Mesodermal cell (in vitro differentiated cells): Measurements from ENCODE around the gene PRRX1.

Experiments used
- H3K27ac ChIP-seq: 2 replicates; pipeline ENCODE4 v1.7.0; 2013; ENCODE audit warnings: mild to moderate bottlenecking, low read depth, low read length, moderate library complexity; ENCODE audit not compliant: severe bottlenecking
- H3K36me3 ChIP-seq: 2 replicates; pipeline ENCODE4 v1.7.1; 2013; ENCODE audit warnings: mild to moderate bottlenecking, low read length, moderate library complexity; ENCODE audit not compliant: control insufficient read depth, insufficient read depth
- H3K4me1 ChIP-seq: one replicate; pipeline ENCODE4 v1.7.1; 2013; ENCODE audit warnings: mild to moderate bottlenecking, low read length; ENCODE audit not compliant: insufficient read depth, control insufficient read depth, poor library complexity, severe bottlenecking
- H3K4me3 ChIP-seq: 2 replicates; pipeline ENCODE4 v1.7.0; 2013; ENCODE audit warnings: low read length, control low read depth, mild to moderate bottlenecking; ENCODE audit not compliant: insufficient read depth, poor library complexity, severe bottlenecking; ENCODE audit errors: extremely low read depth
- H3K9me3 ChIP-seq: 2 replicates; pipeline ENCODE4 v1.7.1; 2013; ENCODE audit warnings: mild to moderate bottlenecking, low read length, moderate library complexity; ENCODE audit not compliant: control insufficient read depth
- WGBS, 2 experiments: methylation state at CpG; one replicate each; pipeline ENCODE4 v1.1.5; 2013; ENCODE audit warnings: missing lambda C conversion rate in 2 of 2; ENCODE audit not compliant: insufficient coverage in 2 of 2; 5-methylcytosine and 5-hydroxymethylcytosine counted together

The PRRX1 gene

GRCh38 chr1:170705981-170706380 is 42.0 kb downstream of the PRRX1 start:
- Histone ChIP-seq H3K4me1 (peaks cover 26% of the 10 kb centered on the region), H3K36me3 (no peaks in the 10 kb centered on the region), H3K4me3 (no peak overlapping the region), H3K27ac (no peak overlapping the region), H3K9me3 (no peaks in the 10 kb centered on the region)

- Histone ChIP-seq H3K4me3 (no peak overlapping the region), H3K36me3 (no peaks in the 10 kb centered on the region), H3K27ac (peak overlapping the region; percentile 91), H3K9me3 (peaks cover 6% of the 10 kb centered on the region), H3K4me1 (peaks cover 26% of the 10 kb centered on the region)
Measured at GRCh38 chr1:170707117-170707516, 43.2 kb downstream of the PRRX1 start.

DNA sequence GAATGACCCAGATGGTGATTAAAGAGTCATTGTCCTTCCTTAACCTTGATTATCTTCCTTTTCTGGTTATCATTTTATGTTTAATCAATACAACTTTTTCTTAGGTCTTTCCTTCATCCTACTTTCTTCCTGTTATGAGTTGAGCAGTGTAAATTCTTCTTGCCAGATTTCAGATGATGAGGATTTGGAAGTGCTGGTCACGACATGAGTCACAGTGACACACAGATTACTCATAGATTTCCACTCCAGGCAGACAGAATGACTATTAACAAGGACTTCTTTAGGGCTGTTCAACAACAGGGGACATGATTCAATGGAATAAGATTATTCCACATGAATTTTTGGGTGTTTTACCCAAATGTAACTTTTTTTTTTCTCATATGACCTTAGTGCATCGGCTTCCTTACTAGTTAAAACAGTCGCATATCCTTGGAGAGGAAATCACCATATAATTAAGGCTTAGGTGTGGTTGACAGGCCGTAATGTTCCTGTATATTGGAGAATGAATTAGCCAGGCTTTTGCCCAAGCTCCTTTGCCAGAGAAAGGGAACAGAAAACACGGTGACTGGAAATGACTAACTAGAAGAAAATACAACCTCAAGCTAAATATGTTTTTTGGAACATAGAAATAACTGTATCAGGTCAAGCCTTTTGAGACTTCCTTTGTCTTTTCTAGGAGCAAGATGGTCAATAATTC is 44.2 kb downstream of the PRRX1 start:
- peaks cover 10% of the 10 kb centered on the region for H3K9me3 ChIP-seq
- WGBS, 2 experiments: 93% methylated on average over 2 of the region's 5 CpGs; no CpG with 5 or more reads in 1 of the 2 experiments
- H3K36me3 ChIP-seq: no peaks in the 10 kb centered on the region
- peaks cover 26% of the 10 kb centered on the region for H3K4me1 ChIP-seq
- H3K4me3 ChIP-seq: no peak overlapping the region
- H3K27ac ChIP-seq: peak overlapping the region; percentile 91

DNA sequence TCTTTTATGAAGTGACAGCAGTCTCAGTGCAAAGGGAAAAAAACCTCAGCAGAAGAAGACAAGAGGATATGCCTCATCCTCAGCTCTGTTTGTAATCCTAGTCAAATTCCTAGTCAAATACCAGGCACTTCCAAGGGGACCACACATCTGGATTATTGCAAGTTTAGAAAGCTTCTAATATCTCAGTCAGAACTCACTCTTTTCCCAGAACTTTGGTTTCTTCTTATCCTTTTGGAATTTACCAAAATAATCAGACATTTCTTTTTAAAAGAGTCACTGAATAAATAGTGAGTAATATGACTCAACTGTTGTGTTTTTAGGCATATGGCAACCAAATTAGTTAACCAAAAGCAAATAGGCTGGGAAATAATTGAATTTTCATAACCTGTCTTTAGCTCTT is 47.8 kb downstream of the PRRX1 start:
- Histone ChIP-seq H3K36me3 (no peaks in the 10 kb centered on the region), H3K27ac (peak overlapping the region; percentile 48), H3K4me3 (no peak overlapping the region), H3K4me1 (peaks cover 26% of the 10 kb centered on the region), H3K9me3 (peaks cover 10% of the 10 kb centered on the region)

GRCh38 chr1:170714163-170714562 is 50.2 kb downstream of the PRRX1 start:
- Histone ChIP-seq H3K36me3 (no peaks in the 10 kb centered on the region), H3K27ac (no peak overlapping the region), H3K4me3 (no peak overlapping the region), H3K9me3 (peaks cover 10% of the 10 kb centered on the region), H3K4me1 (peaks cover 9% of the 10 kb centered on the region)
- 93 to 94% methylated on average over 3 to 4 of the region's 5 CpGs for WGBS, 2 experiments

DNA sequence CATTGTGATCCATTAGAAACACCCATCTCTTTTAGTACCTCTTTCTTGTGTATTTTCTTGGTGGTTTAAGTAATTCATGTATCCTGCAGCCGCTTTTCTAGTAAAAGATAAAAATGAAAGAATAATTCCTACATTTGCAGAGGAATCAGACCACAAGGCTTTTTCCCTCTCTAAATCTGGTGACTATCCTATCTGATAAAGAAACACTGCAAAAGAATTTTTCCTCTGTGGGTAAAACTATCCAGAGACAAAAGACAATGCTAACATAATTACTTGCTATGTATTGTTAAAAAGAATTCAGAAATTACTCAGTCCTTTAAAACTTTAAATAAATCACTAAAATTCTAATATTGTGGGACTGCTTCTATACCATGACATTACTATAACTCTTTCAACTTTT is 51.0 kb downstream of the PRRX1 start:
- no peak overlapping the region for H3K4me3 ChIP-seq
- WGBS, 2 experiments: no CpG with 5 or more reads among the region's 1 CpG
- peaks cover 10% of the 10 kb centered on the region for H3K9me3 ChIP-seq
- no peak overlapping the region for H3K27ac ChIP-seq
- H3K36me3 ChIP-seq: no peaks in the 10 kb centered on the region
- H3K4me1 ChIP-seq: peaks cover 8% of the 10 kb centered on the region

DNA sequence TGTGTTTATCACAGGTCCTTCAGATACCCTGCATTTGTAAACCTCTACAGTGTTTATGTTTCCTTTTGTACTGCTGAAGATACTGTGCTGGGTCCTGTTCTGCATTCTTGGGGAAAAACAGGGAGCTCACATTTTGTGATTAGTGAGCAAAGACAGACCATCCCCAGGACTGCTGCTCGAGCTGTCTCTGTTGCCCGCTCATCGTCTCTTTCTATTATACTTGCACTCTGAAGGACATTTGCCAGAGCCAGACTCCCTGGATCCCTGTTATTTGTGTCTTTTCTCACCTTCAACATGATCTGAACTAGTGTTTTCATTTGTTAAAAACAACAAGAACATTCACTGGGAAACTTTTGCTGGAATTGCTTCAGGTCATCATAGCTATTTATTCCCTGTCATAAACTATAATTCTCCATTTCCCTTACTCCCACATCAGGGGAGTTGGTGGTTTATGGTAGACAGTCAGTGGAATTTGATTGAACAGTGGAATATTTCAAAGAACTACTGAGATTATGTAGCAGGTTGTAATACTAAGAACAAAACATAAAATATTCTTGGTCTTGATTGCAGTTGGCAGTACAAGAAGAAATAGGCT is 53.0 kb downstream of the PRRX1 start:
- WGBS, 2 experiments: 75 to 92% methylated on average over 3 of the region's 3 CpGs
- H3K4me1 ChIP-seq: peaks cover 4% of the 10 kb centered on the region
- H3K9me3 ChIP-seq: peaks cover 6% of the 10 kb centered on the region
- H3K4me3 ChIP-seq: no peak overlapping the region
- H3K36me3 ChIP-seq: no peaks in the 10 kb centered on the region
- H3K27ac ChIP-seq: peak overlapping the region; percentile 69

- WGBS, 2 experiments: 80% methylated on average over 1 of the region's 2 CpGs; no CpG with 5 or more reads in 1 of the 2 experiments
Measured at GRCh38 chr1:170720661-170721060, 56.7 kb downstream of the PRRX1 start.

GRCh38 chr1:170721621-170722020 is 57.7 kb downstream of the PRRX1 start:
- Histone ChIP-seq H3K27ac (no peak overlapping the region), H3K4me1 (peaks cover 3% of the 10 kb centered on the region), H3K4me3 (no peak overlapping the region), H3K36me3 (no peaks in the 10 kb centered on the region), H3K9me3 (no peaks in the 10 kb centered on the region)
- 94 to 100% methylated on average over 2 of the region's 4 CpGs for WGBS, 2 experiments

More at GRCh38 chr1:170720661-170721060, 56.7 kb downstream of the PRRX1 start:
- Histone ChIP-seq H3K4me1 (peaks cover 4% of the 10 kb centered on the region), H3K36me3 (no peaks in the 10 kb centered on the region), H3K27ac (no peak overlapping the region), H3K9me3 (no peaks in the 10 kb centered on the region), H3K4me3 (no peak overlapping the region)

GRCh38 chr1:170723518-170723917 is 59.6 kb downstream of the PRRX1 start:
- H3K9me3 ChIP-seq: no peaks in the 10 kb centered on the region
- no peak overlapping the region for H3K27ac ChIP-seq
- H3K36me3 ChIP-seq: no peaks in the 10 kb centered on the region
- no peak overlapping the region for H3K4me3 ChIP-seq
- no CpG with 5 or more reads among the region's 2 CpGs for WGBS, 2 experiments
- H3K4me1 ChIP-seq: no peaks in the 10 kb centered on the region

DNA sequence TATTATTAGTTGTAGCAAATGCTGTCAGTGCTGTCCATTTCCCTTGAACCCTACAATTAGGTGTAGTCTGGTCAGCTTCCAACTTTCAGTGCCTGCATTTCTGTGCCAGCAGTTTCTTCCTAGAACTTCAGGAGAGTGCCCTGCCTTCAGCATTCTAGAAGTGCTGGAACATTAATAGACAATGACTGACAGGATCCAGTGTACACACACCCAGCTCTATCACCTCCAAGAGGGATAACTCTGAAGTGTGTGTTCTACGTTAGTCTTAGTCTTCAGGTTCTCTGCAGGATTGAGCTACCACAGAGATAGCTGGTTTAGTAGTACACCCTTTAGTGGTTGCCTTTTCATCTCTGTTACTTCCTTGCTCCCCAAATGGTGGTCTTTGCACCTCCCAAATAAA is 61.4 kb downstream of the PRRX1 start:
- no peaks in the 10 kb centered on the region for H3K36me3 ChIP-seq
- no peak overlapping the region for H3K4me3 ChIP-seq
- no peaks in the 10 kb centered on the region for H3K4me1 ChIP-seq
- H3K9me3 ChIP-seq: no peaks in the 10 kb centered on the region
- WGBS, 2 experiments: no CpG with 5 or more reads among the region's 1 CpG
- no peak overlapping the region for H3K27ac ChIP-seq
